Gastroesophageal sphincter (tissue), 3 donors: ENCODE results near the gene ZNF541.

Experiments used
- CTCF ChIP-seq, 4 experiments: fragments of 200-600 bp in 2 of 4; fragments of 450-650 bp in 2 of 4; sonication (generic) in 1 of 4; IDR thresholded peaks; one replicate each; pipeline ENCODE4 v1.5.1; 2017 to 2019; ENCODE audit warnings: antibody characterized with exemption in 4 of 4, mild to moderate bottlenecking in 2 of 4, moderate library complexity in 2 of 4
- EP300 ChIP-seq: sonication (generic); formaldehyde crosslinking; IDR thresholded peaks from one replicate; pipeline ENCODE4 v1.6.1; 2017; ENCODE audit warnings: antibody characterized with exemption, mild to moderate bottlenecking
- POLR2AphosphoS5 ChIP-seq: sonication (generic); formaldehyde crosslinking; IDR thresholded peaks from one replicate; pipeline ENCODE4 v1.6.1; 2017; ENCODE audit warnings: antibody characterized with exemption

GRCh38 chr19:47561440-47562057, 11.4 kb downstream of the ZNF541 start:
- TF ChIP-seq POLR2AphosphoS5 (no peak), CTCF (IDR thresholded peaks at IDR 0.05) (no peak), EP300 (no peak)
